ENCODE data around the gene ING4. TPM values are rescaled to one million over a fixed set of nuclear protein-coding genes. Genes with fewer than 3 reads are reported as not detected.

ING4 gene
- total and polyA plus RNA-seq, 2 of the 13 experiments (the other 11 are each of a cell fraction or from before 2014, with no cell fraction given), result 14.4 to 32.4 TPM

DNA sequence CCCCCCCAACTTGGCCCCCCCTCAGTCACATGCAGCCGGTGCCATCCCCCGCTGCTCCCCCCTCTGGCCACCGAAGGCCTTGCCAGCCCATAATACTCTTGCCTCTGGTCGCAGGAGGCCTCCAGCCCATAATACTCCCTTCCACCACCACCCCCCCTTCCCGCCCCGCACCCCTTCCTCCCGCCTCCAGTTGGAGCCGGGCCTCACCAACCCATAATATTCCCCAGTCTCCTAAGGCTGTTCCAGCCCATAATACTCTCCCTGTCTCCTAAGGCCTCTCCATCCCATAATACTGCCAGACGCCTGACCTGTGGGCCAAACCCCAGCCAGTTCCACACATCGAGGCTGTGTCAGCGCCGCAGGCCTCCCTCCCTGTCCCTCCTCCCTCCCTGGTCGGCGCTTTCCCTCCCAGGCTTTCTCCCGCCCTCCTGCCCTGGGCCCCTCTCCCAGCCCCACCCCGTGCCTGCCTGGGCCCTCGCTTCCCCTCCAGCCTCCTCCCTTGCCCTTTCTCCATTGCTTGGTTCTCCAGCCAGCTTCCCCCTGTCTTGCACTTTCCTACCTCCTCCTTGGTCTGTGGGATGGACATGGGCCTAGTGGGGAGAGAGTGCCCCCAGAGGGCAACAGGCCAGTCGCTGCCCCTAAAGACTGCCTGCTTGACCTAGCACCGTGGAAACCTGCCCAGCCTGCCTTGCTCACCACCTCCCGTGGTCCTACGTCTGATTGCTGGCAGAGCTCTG is 49.0 kb downstream of the ING4 start (continued):
- TF ChIP-seq, protein P1, sequence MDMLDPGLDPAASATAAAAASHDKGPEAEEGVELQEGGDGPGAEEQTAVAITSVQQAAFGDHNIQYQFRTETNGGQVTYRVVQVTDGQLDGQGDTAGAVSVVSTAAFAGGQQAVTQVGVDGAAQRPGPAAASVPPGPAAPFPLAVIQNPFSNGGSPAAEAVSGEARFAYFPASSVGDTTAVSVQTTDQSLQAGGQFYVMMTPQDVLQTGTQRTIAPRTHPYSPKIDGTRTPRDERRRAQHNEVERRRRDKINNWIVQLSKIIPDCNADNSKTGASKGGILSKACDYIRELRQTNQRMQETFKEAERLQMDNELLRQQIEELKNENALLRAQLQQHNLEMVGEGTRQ (IDR thresholded peaks at IDR 0.05; ENCODE audit: low read depth, low read length), result no peak
- TF ChIP-seq, protein P1 (CRISPR knock-in tag; IDR thresholded peaks at IDR 0.05; ENCODE audit: borderline replicate concordance), result no peak
- TF ChIP-seq RNF2 (conservative IDR thresholded peaks at IDR 0.05; ENCODE audit: low read depth) (no peak), ZFP36L2 (CRISPR knock-in tag; IDR thresholded peaks at IDR 0.05) (no peak), ZSCAN22 (CRISPR knock-in tag; IDR thresholded peaks at IDR 0.05) (no peak), ZNF615 (CRISPR knock-in tag; IDR thresholded peaks at IDR 0.05; ENCODE audit: borderline replicate concordance) (no peak), PHF21A (CRISPR knock-in tag; IDR thresholded peaks at IDR 0.05) (no peak; the same call in 1 of the 2 replicates), ZSCAN30 (CRISPR knock-in tag; IDR thresholded peaks at IDR 0.05) (no peak), EP300 (IDR thresholded peaks at IDR 0.05; ENCODE audit: low read depth in 2 of 2, low read length in 2 of 2) (no peak), EP300 (CRISPR knock-in tag; IDR thresholded peaks at IDR 0.05; ENCODE audit: borderline replicate concordance) (no peak), CHD4 (IDR thresholded peaks at IDR 0.05; ENCODE audit: borderline replicate concordance, low read length) (no peak), CCAR2 (optimal IDR thresholded peaks at IDR 0.05; ENCODE audit: low read depth, low read length) (no peak), SRY (CRISPR knock-in tag; IDR thresholded peaks at IDR 0.05) (no peak), TBP (CRISPR knock-in tag; IDR thresholded peaks at IDR 0.05) (no peak), ZMYM3 (CRISPR knock-in tag; IDR thresholded peaks at IDR 0.05) (peak; percentile 40), NR2C2 (CRISPR knock-in tag; IDR thresholded peaks at IDR 0.05; ENCODE audit: borderline replicate concordance) (peak; percentile 60), TCF12 (IDR thresholded peaks at IDR 0.05) (no peak), TCF12 (CRISPR knock-in tag; IDR thresholded peaks at IDR 0.05) (0 out of 2 replicates have a peak, but pooled peaks have one; percentile 11), ZNF644 (CRISPR knock-in tag; IDR thresholded peaks at IDR 0.05; ENCODE audit: low read depth) (no peak), HNRNPH1 (optimal IDR thresholded peaks at IDR 0.05; ENCODE audit: low read depth, low read length) (no peak), EHMT2 (IDR thresholded peaks at IDR 0.05; ENCODE audit: borderline replicate concordance, low read depth, low read length) (no peak)
- TF ChIP-seq, protein P2, sequence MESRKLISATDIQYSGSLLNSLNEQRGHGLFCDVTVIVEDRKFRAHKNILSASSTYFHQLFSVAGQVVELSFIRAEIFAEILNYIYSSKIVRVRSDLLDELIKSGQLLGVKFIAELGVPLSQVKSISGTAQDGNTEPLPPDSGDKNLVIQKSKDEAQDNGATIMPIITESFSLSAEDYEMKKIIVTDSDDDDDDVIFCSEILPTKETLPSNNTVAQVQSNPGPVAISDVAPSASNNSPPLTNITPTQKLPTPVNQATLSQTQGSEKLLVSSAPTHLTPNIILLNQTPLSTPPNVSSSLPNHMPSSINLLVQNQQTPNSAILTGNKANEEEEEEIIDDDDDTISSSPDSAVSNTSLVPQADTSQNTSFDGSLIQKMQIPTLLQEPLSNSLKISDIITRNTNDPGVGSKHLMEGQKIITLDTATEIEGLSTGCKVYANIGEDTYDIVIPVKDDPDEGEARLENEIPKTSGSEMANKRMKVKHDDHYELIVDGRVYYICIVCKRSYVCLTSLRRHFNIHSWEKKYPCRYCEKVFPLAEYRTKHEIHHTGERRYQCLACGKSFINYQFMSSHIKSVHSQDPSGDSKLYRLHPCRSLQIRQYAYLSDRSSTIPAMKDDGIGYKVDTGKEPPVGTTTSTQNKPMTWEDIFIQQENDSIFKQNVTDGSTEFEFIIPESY (CRISPR knock-in tag; IDR thresholded peaks at IDR 0.05), result no peak
- TF ChIP-seq, protein P3, sequence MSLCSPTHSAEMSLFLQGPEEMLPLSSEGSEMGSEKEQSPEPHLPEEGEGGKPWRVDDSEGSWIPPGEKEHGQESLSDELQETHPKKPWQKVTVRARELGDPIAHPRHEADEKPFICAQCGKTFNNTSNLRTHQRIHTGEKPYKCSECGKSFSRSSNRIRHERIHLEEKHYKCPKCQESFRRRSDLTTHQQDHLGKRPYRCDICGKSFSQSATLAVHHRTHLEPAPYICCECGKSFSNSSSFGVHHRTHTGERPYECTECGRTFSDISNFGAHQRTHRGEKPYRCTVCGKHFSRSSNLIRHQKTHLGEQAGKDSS (CRISPR knock-in tag; IDR thresholded peaks at IDR 0.05; ENCODE audit: borderline replicate concordance, low read depth), result no peak
- TF ChIP-seq, protein P4, sequence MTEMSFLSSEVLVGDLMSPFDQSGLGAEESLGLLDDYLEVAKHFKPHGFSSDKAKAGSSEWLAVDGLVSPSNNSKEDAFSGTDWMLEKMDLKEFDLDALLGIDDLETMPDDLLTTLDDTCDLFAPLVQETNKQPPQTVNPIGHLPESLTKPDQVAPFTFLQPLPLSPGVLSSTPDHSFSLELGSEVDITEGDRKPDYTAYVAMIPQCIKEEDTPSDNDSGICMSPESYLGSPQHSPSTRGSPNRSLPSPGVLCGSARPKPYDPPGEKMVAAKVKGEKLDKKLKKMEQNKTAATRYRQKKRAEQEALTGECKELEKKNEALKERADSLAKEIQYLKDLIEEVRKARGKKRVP (CRISPR knock-in tag; IDR thresholded peaks at IDR 0.05), result no peak
- TF ChIP-seq, protein P5, sequence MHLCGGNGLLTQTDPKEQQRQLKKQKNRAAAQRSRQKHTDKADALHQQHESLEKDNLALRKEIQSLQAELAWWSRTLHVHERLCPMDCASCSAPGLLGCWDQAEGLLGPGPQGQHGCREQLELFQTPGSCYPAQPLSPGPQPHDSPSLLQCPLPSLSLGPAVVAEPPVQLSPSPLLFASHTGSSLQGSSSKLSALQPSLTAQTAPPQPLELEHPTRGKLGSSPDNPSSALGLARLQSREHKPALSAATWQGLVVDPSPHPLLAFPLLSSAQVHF (CRISPR knock-in tag; IDR thresholded peaks at IDR 0.05), result no peak
